BJ (cell line): ENCODE measurements around the gene THSD7A. TPM values are rescaled to one million over a fixed set of nuclear protein-coding genes. Genes with fewer than 3 reads are reported as not detected.

ENCODE experiments used
- CTCF ChIA-PET: fragments of 350-600 bp; formaldehyde crosslinking; extraction: SDS; loops from one replicate; lab custom pipeline; 2021; ENCODE audit warnings: antibody characterized with exemption, inconsistent platforms; lab: Yijun Ruan, JAX
- POLR2A ChIA-PET: fragments of 300-600 bp; sonication (Branson Sonifier 250); formaldehyde crosslinking; extraction: SDS; loops from one replicate; lab custom pipeline; 2021; ENCODE audit warnings: antibody characterized with exemption; lab: Charles Lee
- DNase-seq: peaks from one replicate; pipeline ENCODE4 v3.0.0-alpha.2; 2011; ENCODE audit warnings: low read depth
- H3K27me3 ChIP-seq: 2 replicates; pipeline ENCODE4 v1.6.0; 2011; ENCODE audit warnings: low read length; ENCODE audit not compliant: control insufficient read depth, insufficient read depth
- H3K36me3 ChIP-seq: 2 replicates; pipeline ENCODE4 v1.5.1; 2011; ENCODE audit warnings: low read length; ENCODE audit not compliant: control insufficient read depth, insufficient read depth
- H3K4me3 ChIP-seq: 2 replicates; pipeline ENCODE4 v1.5.1; 2011; ENCODE audit warnings: low read depth, mild to moderate bottlenecking, control low read depth, low read length
- CTCF ChIP-seq: IDR thresholded peaks from 2 replicates; pipeline ENCODE4 v1.5.1; 2011; ENCODE audit warnings: low read depth, mild to moderate bottlenecking, control low read depth, inconsistent platforms, low read length, moderate library complexity; ENCODE audit not compliant: insufficient read depth
- polyA plus RNA-seq: library from polyadenylated mRNA; depleted of rRNA; stranded (reverse); fragments of >200 nt; gene quantifications from 2 replicates; pipeline ENCODE4 v1.2.3, GENCODE V29; 2011

Gene THSD7A
- polyA plus RNA-seq, 1 experiment = 0.02 TPM

GRCh38 chr7:11485636-11486035 lies 346.4 kb downstream of the THSD7A start:
- no peak overlapping the region for H3K4me3 ChIP-seq
- no peak for TF ChIP-seq CTCF
- ChIA-PET POLR2A (no interaction called here), CTCF (no interaction called here)
- no peak for DNase-seq
- no peaks in the 10 kb centered on the region for H3K36me3 ChIP-seq
- H3K27me3 ChIP-seq = no peaks in the 10 kb centered on the region

GRCh38 chr7:11480143-11480542 lies 351.9 kb downstream of the THSD7A start:
- no peaks in the 10 kb centered on the region for H3K27me3 ChIP-seq
- ChIA-PET POLR2A (no interaction called here), CTCF (no interaction called here)
- no peak for TF ChIP-seq CTCF
- no peaks in the 10 kb centered on the region for H3K36me3 ChIP-seq
- no peak for DNase-seq
- H3K4me3 ChIP-seq = no peak overlapping the region

- H3K36me3 ChIP-seq = no peaks in the 10 kb centered on the region
- H3K27me3 ChIP-seq = no peaks in the 10 kb centered on the region
- CTCF ChIA-PET = no interaction called here
- no peak for DNase-seq
- H3K4me3 ChIP-seq = no peak overlapping the region
- TF ChIP-seq CTCF = no peak
- POLR2A ChIA-PET = no interaction called here
These were observed 353.1 kb downstream of the THSD7A start for GRCh38 chr7:11478882-11479281.

GRCh38 chr7:11478426-11478825 lies 353.6 kb downstream of the THSD7A start:
- Histone ChIP-seq H3K36me3 (no peaks in the 10 kb centered on the region), H3K4me3 (no peak overlapping the region), H3K27me3 (no peaks in the 10 kb centered on the region)
- ChIA-PET POLR2A (no interaction called here), CTCF (interaction anchor here (0.7 kb wide), 1 partner anchor 327 kb away, joined by 3 read pairs; no protein-coding TSS in a partner anchor)
- TF ChIP-seq CTCF = no peak
- DNase-seq = no peak

GRCh38 chr7:11474902-11475585 lies 357.0 kb downstream of the THSD7A start:
- ChIA-PET CTCF (no interaction called here), POLR2A (no interaction called here)

More at GRCh38 chr7:11474902-11475585, 357.0 kb downstream of the THSD7A start:
- no peak for TF ChIP-seq CTCF
- DNase-seq = no peak
- no peaks in the 10 kb centered on the region for H3K27me3 ChIP-seq
- H3K36me3 ChIP-seq = no peaks in the 10 kb centered on the region
- H3K4me3 ChIP-seq = no peak overlapping the region
